A673 (cell line): ENCODE results near the gene JOSD2. TPM values are rescaled to one million over a fixed set of nuclear protein-coding genes. Genes with fewer than 3 reads are reported as not detected.

Experiments used
- BruUV-seq: library from RNA; stranded (reverse); fragments of 400-500 nt; replicated peaks from 2 replicates; lab custom pipeline; 2021; lab: Mats Ljungman, UMichigan
- CTCF ChIA-PET: fragments of 300-600 bp; sonication (Branson Sonifier 250); formaldehyde crosslinking; loops from one replicate; lab custom pipeline; 2022; ENCODE audit warnings: antibody characterized with exemption; lab: Charles Lee
- POLR2A ChIA-PET: fragments of 300-600 bp; sonication (Branson Sonifier 250); formaldehyde crosslinking; loops from one replicate; lab custom pipeline; 2022; ENCODE audit warnings: antibody characterized with exemption; ENCODE audit not compliant: low non-redundant PET; lab: Charles Lee
- DNase-seq: peaks from one replicate; pipeline ENCODE4 v3.0.0-alpha.2; 2015; ENCODE audit warnings: low spot score
- H3K27ac ChIP-seq: fragments of 200-600 bp; sonication (generic); 2 replicates; pipeline ENCODE4 v1.5.1; 2016; ENCODE audit warnings: mixed run types, low read depth, mild to moderate bottlenecking, mixed read lengths, antibody characterized with exemption, low read length; ENCODE audit not compliant: poor library complexity, severe bottlenecking
- H3K27me3 ChIP-seq: fragments of 200-600 bp; sonication (generic); replicated peaks from 2 replicates; pipeline ENCODE4 v1.6.1; 2017; ENCODE audit warnings: mixed run types, low read depth, mild to moderate bottlenecking, mixed read lengths, antibody characterized with exemption, low read length; ENCODE audit not compliant: insufficient read depth, poor library complexity
- H3K36me3 ChIP-seq: fragments of 200-600 bp; sonication (generic); 2 replicates; pipeline ENCODE4 v1.6.1; 2016; ENCODE audit warnings: mixed run types, mild to moderate bottlenecking, mixed read lengths, antibody characterized with exemption, low read length; ENCODE audit not compliant: insufficient read depth, poor library complexity, severe bottlenecking
- H3K4me1 ChIP-seq: fragments of 200-600 bp; sonication (generic); 2 replicates; pipeline ENCODE4 v1.6.1; 2017; ENCODE audit warnings: mixed run types, mild to moderate bottlenecking, mixed read lengths, antibody characterized with exemption, low read length; ENCODE audit not compliant: insufficient read depth, poor library complexity, severe bottlenecking
- H3K4me3 ChIP-seq: fragments of 200-600 bp; sonication (generic); 2 replicates; pipeline ENCODE4 v1.5.1; 2016; ENCODE audit warnings: low read depth, mixed run types, mild to moderate bottlenecking, mixed read lengths, low read length; ENCODE audit not compliant: poor library complexity, severe bottlenecking
- H3K9me3 ChIP-seq: fragments of 200-600 bp; sonication (generic); 2 replicates; pipeline ENCODE4 v1.6.1; 2016; ENCODE audit warnings: mixed run types, low read depth, mild to moderate bottlenecking, mixed read lengths, antibody characterized with exemption, low read length; ENCODE audit not compliant: poor library complexity, severe bottlenecking
- EZH2 ChIP-seq: fragments of 200-600 bp; sonication (generic); IDR thresholded peaks from 2 replicates; pipeline ENCODE4 v1.6.1; 2017; ENCODE audit warnings: borderline replicate concordance, low read depth, mild to moderate bottlenecking, mixed read lengths, antibody characterized with exemption, low read length; ENCODE audit not compliant: poor library complexity, severe bottlenecking
- intact Hi-C: fragments of 100-400 bp; cut with micrococcal nuclease; formaldehyde crosslinking; loops from one replicate; pipeline ENCODE4 v1.10.0; 2022; ENCODE audit not compliant: unreplicated experiment
- total RNA-seq: library from RNA; stranded (reverse); gene quantifications from 2 replicates; pipeline ENCODE4 v1.2.3, GENCODE V29; 2021
- TF ChIP-seq, protein P1 (sequence below): fragments of 300-800, 200-600 bp; sonication (generic); conservative IDR thresholded peaks from 2 replicates; pipeline ENCODE4 v1.5.1; 2017; ENCODE audit warnings: low read depth, mild to moderate bottlenecking, antibody characterized with exemption, low read length, moderate library complexity, mixed read lengths

Gene JOSD2
- total RNA-seq, 1 experiment from 2014 or later: 26.8 TPM

DNA sequence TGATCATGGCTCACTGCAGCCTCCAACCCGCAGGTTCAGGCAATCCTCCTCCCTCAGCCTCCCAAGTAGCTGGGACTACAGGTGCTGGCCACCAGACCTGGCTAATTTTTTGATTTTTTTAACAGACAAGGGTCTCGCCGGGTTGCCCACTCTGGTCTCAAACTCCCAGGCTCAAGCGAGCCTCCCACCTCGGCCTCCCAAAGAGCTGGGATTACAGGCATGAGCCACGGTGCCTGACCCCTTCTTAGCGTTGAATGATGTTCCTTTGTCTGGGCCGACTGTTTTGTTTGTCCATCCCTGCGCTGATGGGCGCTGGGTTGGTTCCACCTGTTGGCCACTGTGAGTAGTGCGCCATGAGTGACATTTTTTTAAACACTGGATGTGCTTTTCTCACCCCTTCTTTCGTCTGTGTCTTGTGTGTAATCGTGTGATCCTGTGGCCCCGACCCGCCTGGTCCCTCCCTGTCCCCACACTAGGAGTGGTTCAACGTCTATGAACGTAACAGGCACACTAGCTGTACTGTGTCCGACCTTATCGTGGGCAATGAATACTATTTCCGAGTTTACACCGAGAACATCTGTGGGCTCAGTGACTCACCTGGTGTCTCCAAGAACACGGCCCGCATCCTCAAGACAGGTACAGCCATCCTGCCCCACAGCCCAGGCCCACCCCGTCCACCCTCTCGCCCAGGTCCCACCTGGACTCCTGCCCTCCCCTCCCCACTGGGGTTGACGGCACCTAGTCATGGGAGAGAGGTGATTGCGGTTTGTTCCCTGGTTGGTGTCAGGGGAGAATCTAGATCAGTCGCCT, 49.7 kb downstream of the JOSD2 start:
- intact Hi-C loops: loop anchor here (1.0 to 2.0 kb wide), 2 partner anchors 93 to 104 kb away; no protein-coding TSS in a partner anchor
- CTCF ChIA-PET: interaction anchor here (1.0 to 1.5 kb wide), 3 partner anchors 14 to 104 kb away, joined by 3 to 8 read pairs (median 5); no protein-coding TSS in a partner anchor
- Histone ChIP-seq H3K4me1 (peaks cover 5% of the 10 kb centered on the region), H3K27ac (no peak overlapping the region), H3K4me3 (no peak overlapping the region), H3K36me3 (no peaks in the 10 kb centered on the region), H3K27me3 (peaks cover 4% of the 10 kb centered on the region), H3K9me3 (no peaks in the 10 kb centered on the region)
- BruUV-seq: no TSS peak
- TF ChIP-seq, protein P1, sequence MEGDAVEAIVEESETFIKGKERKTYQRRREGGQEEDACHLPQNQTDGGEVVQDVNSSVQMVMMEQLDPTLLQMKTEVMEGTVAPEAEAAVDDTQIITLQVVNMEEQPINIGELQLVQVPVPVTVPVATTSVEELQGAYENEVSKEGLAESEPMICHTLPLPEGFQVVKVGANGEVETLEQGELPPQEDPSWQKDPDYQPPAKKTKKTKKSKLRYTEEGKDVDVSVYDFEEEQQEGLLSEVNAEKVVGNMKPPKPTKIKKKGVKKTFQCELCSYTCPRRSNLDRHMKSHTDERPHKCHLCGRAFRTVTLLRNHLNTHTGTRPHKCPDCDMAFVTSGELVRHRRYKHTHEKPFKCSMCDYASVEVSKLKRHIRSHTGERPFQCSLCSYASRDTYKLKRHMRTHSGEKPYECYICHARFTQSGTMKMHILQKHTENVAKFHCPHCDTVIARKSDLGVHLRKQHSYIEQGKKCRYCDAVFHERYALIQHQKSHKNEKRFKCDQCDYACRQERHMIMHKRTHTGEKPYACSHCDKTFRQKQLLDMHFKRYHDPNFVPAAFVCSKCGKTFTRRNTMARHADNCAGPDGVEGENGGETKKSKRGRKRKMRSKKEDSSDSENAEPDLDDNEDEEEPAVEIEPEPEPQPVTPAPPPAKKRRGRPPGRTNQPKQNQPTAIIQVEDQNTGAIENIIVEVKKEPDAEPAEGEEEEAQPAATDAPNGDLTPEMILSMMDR: peak; percentile 86
- TF ChIP-seq EZH2: no peak
- DNase-seq: peak; percentile 75
- POLR2A ChIA-PET: no interaction called here

DNA sequence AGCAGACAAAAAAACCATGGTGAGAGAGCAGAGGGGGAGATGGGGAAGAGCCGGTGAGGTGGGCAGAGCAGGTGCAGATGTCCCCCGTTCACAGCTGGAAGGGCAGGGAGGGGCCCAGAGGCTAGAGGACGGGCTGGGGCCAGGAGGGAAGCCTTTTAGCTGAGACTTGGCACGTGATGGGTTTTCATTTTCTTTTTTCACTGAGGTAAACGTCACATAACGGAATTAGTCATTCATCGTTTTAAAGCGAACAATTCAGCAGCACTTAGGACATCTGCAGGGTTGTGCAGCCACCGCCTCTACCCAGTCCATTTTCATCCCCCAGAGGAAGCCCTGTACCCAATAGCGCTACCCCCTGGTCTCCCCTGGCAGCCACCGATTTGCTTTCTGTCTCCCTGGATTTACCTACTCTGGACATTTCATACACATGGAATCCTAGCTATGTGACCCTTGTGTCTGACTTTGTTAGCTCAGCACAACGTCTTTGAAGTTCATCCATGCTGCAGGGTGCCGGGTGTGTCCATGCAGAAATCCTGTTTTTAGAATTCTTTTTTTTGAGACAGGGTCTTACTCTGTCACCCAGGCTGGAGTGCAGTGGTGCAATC, 50.7 kb downstream of the JOSD2 start:
- DNase-seq: peak; percentile 32
- intact Hi-C loops: loop anchor here (2.0 kb wide), 1 partner anchor 103 kb away; no protein-coding TSS in a partner anchor
- POLR2A ChIA-PET: no interaction called here

DNA sequence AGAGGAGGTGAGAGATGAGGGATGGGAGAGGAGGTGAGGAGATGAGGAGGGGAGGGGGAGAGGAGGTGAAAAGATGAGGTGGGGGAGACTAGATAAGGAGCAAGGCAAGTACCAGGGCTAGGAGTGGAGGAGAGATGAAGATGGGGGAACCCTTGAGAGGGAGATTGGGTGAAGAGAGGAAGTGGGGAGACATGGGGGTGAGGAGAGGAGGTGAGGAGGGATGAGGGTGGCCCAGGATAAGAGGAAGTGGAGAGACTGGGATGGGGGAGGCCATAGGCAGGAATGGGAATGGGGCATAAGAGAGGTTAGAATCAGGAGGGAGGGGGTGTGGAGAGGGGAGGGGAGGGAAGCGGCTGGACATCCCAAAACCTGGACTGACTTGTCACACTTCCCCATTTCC, 51.4 kb downstream of the JOSD2 start:
- no TSS peak for BruUV-seq
- peaks cover 4% of the 10 kb centered on the region for H3K27me3 ChIP-seq
- ChIA-PET CTCF (interaction anchor here (0.9 kb wide), 1 partner anchor 206 kb away, joined by 3 read pairs; no protein-coding TSS in a partner anchor), POLR2A (no interaction called here)
- TF ChIP-seq, protein P1: no peak
- DNase-seq: no peak
- H3K4me1 ChIP-seq: peaks cover 5% of the 10 kb centered on the region
- no peaks in the 10 kb centered on the region for H3K9me3 ChIP-seq
- intact Hi-C loops: loop anchor here (2.0 kb wide), 1 partner anchor 103 kb away; no protein-coding TSS in a partner anchor
- H3K36me3 ChIP-seq: no peaks in the 10 kb centered on the region
- H3K4me3 ChIP-seq: no peak overlapping the region
- H3K27ac ChIP-seq: no peak overlapping the region

More for the DNA sequence above, 50.7 kb downstream of the JOSD2 start:
- BruUV-seq: no TSS peak
- no peaks in the 10 kb centered on the region for H3K36me3 ChIP-seq
- CTCF ChIA-PET: interaction anchor here (0.9 to 1.5 kb wide), 4 partner anchors 13 to 206 kb away, joined by 3 to 8 read pairs (median 4); no protein-coding TSS in a partner anchor
- H3K4me1 ChIP-seq: peaks cover 5% of the 10 kb centered on the region
- H3K27me3 ChIP-seq: peaks cover 4% of the 10 kb centered on the region
- no peak for TF ChIP-seq EZH2
- TF ChIP-seq, protein P1: no peak
- no peak overlapping the region for H3K4me3 ChIP-seq
- H3K9me3 ChIP-seq: no peaks in the 10 kb centered on the region
- H3K27ac ChIP-seq: no peak overlapping the region
